8988T (cell line): ENCODE data around the gene PODNL1.
"Not testable (repeated sequence)": the region's sequence is repeated elsewhere in the genome, so short reads cannot be mapped to it uniquely, and the experiment has no call there.

ENCODE experiments used
- DNase-seq: peaks from one replicate; pipeline ENCODE4 v3.0.0; 2011

The PODNL1 gene

GRCh38 chr19:13972368-13973155 lies 34.3 kb upstream of the PODNL1 start:
- no peak for DNase-seq

- DNase-seq: not testable (repeated sequence)
Measured at GRCh38 chr19:13971868-13972267, 33.7 kb upstream of the PODNL1 start.

DNA sequence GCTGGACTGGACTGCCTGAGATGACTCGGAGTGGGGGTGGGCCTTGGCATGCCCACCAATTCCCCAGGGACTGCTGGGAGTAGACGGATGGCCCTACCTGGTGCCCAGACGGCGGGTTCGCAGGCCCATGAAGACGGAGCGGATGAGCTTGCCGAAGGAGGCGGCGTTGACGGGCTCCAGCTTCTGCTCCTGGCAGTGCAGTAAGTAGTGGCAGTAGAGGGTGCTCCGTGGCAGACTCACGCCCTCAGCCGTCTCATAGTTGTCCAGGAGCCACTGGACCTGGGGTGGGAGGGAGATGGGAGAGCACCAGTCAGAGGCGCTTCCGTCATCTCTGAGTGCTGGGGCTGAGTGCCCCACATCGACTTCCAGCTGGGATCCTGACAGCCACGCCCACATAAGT lies 31.7 kb upstream of the PODNL1 start:
- no peak for DNase-seq

DNA sequence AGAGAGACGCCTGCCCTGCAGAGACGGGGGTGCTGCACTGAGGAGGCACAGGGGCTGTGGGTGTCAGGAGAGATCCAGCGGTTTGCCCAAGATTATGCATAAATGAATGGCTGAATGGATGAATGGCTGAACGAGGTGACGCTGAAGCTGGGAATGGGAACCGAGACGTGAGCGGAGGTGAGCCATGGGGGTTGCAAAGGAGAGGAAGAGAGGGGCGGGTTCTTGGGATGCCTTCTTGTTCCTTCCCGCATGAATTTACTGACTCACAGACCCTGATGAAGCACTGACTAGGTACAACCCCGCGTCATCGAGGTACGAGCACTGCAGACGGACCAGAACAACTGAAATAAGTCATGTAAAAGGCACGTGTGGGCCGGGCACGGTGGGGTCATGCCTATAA lies 30.8 kb upstream of the PODNL1 start:
- no peak for DNase-seq

DNA sequence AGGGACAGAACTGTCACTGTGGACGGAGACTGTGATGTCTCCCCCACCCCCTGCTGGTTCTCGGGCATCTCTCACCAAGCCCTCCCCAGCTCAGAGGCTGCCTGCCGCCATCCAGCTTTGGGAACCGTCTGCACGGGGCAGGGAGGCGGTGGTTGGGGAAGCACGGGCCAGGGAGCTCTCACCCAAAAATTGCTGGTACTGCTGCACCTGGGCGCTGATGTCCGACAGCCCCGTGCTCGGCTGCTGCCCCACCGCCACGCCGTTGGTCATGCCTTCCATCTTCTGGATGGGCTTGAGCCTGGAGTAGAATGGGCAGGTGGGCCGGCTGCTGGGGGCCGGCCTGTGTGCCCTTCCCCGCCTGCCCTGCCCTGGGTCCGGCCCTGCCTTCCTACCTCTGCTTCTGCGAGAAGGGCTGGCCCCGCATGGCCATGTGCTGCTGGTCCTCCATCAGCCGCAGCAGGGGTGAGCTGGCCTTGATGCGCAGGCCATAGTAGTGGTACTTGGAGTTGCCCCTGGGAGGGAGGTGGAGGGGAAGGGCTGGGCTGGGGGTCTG lies 30.2 kb upstream of the PODNL1 start:
- DNase-seq: no peak

DNA sequence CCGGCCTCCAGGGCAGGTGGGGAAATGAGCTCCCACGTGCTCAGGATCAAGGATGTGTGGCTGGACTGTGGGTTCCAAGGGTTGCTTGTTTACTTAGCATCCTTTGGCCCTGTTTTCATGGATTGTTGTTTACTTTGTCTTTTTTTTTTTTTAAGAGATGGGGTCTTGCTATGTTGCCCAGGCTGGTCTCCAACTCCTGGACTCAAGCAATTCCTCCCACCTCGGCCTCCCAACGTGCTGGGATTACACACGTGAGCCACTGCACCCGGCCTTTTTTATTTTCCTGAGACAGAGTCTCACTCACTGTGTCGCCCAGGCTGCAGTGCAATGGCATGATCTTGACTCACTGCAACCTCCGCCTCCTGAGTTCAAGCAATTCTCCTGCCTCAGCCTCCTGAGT lies 29.0 kb upstream of the PODNL1 start:
- DNase-seq: not testable (repeated sequence)

GRCh38 chr19:13966684-13967128 lies 28.5 kb upstream of the PODNL1 start:
- DNase-seq: no peak

DNA sequence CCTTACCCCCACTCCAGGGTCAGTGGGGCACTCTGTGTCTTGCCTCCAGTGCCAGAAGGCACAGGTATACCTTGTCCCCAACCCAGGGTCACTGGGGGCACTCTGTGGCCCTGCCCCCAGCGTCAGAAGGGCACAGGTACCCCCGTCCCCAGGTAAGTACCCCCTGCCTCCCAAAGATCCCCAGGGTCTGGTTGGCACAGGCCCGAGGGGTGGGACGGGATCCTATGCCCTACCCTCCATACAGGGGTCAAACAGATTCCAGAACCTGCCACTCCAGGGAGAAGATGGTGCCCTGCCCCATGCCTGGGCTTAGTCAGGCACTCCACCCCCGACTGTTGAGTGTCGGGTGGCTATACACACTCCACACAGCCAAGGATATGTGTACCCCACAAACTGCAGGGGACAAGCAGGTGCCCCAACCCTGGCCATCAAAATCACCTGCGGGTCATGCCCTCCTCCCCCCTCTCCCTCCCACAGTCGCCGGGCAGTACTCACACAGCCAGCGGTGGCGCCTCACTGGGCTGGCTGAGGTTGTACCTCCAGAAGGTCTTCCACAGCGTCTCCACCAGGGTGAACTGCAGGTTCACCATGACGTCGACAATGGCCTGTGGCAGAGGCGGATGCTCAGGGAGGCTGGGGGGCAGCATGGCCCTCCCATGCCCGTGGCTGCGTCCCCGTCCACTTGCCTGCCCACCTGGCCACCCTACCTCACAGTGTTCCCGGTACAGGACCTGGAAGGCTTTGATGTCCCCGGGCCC lies 27.9 kb upstream of the PODNL1 start:
- no peak for DNase-seq

- no peak for DNase-seq
Measured at GRCh38 chr19:13965377-13965896, 27.2 kb upstream of the PODNL1 start.

- DNase-seq: peak; percentile 10
Measured at GRCh38 chr19:13964776-13965175, 26.6 kb upstream of the PODNL1 start.

DNA sequence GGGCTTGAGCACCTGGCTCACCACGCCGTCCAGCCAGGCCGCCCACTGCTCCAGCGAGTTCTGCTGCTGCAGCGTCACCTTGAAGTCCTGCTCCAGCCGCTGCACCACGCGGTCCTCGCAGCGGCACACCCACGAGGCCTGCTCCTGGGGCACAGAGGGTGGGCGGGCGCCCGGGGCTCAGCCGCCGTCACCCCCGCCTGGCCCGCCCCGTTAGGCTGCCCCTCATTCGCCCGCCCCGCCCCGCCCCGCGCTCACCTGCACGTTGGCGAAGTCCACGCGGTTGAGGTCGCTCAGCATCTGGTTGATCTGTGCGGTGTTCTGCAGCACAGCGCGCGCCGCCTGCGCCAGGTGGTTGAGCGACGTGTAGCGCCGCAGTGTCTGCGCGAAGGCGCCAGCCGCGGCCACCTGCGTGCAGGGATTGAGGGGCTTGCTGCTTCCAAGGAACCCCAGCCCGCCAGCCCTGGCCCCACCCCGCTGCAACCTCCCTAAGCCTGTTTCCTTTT lies 25.4 kb upstream of the PODNL1 start:
- peak; percentile 15 for DNase-seq

DNA sequence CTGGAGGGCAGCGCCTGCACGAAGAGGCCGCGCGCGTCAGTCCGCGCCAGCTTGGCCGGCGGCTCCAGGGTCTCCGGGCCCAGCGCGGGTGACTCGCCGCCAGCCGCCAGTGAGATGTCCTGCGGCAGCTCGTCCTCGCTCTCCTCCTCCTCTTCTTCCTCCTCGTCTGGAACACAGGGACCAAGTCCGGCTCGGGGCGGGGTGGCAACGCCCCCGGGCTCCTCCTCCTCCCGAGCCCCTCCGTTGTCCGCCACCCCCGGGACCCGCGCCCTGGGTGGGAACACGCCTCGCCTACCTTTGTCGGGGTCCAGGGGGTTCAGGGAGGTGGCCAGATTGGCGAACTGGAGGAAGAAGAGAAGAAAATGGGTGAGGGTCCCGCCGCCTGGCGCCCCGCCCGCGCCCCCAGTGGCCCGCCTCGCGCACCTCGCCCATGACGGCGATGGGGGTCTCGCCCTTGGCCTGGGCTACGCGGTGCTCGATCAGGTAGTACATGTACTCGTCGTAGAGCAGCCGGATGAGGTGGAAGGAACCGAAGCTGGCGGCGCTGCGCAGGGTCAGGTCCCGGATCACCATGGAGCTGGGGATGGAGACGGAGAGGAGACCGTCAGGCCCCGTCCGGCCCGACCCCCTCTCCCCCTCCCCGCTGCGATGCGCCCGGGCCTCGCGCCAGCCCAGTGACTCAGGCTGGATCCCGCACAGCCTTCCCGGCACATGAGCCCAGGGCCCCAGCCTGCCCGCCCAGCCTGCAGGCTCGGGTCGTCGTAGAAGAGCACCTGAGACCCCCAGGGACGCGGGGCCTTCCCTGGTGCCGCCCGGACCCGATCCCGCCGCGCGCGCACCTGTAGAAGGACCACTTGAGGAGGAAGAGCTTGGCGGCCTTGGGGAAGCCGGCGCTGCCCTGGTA lies 24.7 kb upstream of the PODNL1 start:
- DNase-seq: peak; percentile 18

GRCh38 chr19:13961826-13962698 lies 23.8 kb upstream of the PODNL1 start:
- DNase-seq: peak; percentile 1

DNA sequence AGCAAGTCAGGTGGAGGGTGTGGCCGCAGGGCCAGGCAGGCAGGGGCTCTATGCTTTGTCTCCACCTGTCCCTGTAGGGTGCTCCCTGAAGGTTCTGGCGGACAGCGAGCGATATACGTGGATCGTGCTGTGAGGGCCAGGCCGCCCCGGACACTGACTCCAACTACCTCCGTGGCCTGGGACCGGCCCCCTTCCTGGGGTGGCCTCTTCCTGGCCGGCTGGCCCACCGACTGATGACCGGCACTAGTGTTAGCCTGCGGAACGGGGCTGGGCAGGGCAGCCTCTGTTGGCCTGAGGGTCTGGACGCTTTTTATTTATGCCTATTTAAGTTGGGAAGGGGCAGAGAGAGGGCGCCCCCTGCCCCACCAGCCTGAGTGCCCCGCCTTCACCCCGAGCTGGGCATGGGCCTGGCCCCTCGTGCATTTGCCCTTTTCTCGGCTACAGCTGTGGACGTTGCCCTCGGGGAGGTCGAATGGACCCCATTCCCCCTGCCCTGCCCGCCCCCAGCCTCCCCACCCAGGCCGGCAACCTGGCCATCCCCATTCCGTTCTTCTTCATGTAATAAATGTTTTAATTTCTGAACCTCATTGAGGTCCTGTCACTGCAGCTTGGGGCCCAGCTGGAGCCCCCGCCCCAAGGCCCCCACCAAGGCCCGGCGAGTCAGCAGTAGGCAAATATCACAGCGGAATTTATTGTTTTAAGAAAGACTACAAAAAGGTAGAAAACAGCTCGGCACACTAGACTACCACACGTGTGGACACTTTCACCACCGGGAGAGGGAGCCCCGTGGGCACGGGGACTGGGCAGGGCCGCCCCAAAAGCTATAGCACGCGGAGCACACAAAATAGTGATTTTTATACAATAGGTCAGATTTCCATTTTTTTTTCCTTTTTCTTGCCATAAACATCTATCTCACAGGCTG lies 22.9 kb upstream of the PODNL1 start:
- DNase-seq: peak; percentile 45

DNA sequence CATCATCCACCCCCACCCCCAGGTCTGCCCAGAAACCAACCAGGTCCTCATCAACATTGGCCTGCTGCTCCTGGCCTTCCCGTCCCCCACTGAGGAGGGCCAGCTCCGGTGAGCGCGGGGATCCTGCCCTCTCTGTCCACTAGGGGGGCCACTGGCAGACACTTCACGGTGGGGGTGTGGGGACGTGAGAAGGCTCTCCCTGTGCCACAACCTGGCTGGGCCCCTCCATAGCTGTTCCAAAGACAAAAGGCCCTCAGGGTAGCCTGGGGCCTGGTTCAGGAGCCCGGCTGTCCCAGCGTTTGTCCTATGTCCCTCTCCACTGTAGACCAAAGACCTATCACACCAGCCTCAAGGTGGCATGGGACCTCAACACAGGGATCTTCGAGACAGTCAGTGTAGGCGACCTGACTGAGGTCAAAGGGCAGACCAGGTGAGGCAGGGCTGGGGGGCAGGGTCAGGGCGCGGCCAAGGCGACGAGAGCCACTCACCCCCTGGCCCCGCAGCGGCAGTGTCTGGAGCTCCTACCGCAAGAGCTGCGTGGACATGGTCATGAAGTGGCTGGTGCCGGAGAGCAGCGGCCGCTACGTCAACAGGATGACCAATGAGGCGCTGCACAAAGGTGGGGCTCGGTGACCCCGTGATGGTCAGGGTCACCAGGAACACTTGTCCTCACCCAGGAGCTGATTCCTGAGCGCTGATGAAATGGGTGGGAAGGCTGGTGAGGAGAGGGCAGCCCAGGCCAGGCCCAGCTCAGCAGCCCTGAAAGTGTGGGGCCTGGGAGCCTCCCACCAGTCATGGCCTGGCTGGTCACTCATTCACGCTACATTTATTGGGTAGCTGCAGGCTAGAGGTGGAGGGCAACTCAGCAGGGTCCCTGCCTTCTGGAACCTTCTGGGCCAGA lies 22.0 kb upstream of the PODNL1 start:
- peak; percentile 91 for DNase-seq

GRCh38 chr19:13959141-13959961 lies 21.1 kb upstream of the PODNL1 start:
- DNase-seq: peak; percentile 8

DNA sequence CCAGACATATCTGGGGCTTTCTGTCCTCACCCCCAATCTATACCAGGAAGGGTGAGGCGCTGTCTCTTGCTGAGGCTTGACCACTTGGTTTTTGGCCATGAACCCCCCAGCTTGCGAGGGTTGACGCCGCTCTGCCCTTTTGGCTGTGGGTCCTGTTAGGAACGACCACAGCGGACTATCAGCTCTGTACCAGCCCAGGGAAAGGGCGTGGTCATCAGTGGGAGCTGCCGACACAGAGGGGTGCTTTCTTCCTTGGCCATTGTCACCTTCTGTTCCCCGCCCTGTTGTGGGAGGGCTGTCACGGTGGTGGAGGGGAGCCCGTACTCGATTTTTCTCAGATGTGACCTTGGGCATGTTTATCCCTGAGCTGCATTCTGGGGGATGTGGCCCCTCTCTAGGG lies 19.8 kb upstream of the PODNL1 start:
- peak; percentile 7 for DNase-seq

DNA sequence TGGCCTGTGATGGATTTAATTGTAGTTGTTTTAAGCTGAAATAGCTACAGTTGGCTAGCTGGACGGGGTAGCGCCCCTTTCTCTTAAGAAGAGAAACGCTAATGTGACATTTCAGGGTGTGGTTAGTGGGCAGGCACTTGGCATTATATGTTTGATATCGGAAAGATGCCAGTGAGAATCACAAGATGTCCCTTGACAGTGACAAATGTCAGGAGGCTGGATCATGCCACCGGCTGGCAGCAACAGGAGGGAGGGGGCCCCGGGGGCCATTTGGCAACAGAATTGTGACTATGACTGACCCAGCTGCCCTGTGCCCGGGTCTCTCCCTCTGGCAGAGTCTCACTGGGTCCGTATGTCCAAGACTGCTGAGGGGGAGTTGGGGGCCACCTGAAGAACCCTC lies 18.8 kb upstream of the PODNL1 start:
- no peak for DNase-seq
